Measurements from ENCODE around the gene CPNE7.

DNA sequence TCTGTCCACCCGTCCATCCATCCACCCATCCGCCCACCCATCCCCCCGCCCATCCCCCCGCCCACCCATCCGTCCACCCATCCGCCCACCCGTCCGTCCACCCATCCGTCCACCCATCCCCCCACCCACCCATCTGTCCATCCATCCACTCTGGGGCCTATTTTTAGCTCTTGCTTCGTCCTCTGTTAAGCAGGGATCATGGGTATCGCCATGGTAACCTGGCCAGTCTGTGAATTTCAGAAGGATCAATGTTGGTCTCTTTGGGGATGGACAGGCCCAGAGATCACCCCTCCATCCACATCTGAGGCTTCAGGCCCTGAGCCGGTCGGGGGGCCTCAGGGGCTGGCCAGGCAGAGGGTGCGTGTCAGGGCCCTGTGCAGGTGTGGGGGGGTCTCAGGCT, 22.6 kb downstream of the CPNE7 start:
- TF ChIP-seq TAF1 (IDR thresholded peaks at IDR 0.05; ENCODE audit: borderline replicate concordance, insufficient read depth, low read length) = no peak
- TF ChIP-seq POLR2AphosphoS5 (IDR thresholded peaks at IDR 0.05; ENCODE audit: low read depth, low read length) = no peak
- TF ChIP-seq, protein P1, sequence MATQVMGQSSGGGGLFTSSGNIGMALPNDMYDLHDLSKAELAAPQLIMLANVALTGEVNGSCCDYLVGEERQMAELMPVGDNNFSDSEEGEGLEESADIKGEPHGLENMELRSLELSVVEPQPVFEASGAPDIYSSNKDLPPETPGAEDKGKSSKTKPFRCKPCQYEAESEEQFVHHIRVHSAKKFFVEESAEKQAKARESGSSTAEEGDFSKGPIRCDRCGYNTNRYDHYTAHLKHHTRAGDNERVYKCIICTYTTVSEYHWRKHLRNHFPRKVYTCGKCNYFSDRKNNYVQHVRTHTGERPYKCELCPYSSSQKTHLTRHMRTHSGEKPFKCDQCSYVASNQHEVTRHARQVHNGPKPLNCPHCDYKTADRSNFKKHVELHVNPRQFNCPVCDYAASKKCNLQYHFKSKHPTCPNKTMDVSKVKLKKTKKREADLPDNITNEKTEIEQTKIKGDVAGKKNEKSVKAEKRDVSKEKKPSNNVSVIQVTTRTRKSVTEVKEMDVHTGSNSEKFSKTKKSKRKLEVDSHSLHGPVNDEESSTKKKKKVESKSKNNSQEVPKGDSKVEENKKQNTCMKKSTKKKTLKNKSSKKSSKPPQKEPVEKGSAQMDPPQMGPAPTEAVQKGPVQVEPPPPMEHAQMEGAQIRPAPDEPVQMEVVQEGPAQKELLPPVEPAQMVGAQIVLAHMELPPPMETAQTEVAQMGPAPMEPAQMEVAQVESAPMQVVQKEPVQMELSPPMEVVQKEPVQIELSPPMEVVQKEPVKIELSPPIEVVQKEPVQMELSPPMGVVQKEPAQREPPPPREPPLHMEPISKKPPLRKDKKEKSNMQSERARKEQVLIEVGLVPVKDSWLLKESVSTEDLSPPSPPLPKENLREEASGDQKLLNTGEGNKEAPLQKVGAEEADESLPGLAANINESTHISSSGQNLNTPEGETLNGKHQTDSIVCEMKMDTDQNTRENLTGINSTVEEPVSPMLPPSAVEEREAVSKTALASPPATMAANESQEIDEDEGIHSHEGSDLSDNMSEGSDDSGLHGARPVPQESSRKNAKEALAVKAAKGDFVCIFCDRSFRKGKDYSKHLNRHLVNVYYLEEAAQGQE (IDR thresholded peaks at IDR 0.05; ENCODE audit: insufficient read depth in 1 of 2, low read depth in 2 of 2, low read length in 2 of 2) = no peak
- no peak for TF ChIP-seq FOXP2 (optimal IDR thresholded peaks at IDR 0.05; ENCODE audit: borderline replicate concordance, extremely low read depth, extremely low read length, insufficient read depth)
- TF ChIP-seq SIN3A (IDR thresholded peaks at IDR 0.05; ENCODE audit: borderline replicate concordance, insufficient read depth, low read length) = no peak

Measured in PFSK-1 (cell line).